ENCODE data around the gene PIBF1.

Gene PIBF1

DNA sequence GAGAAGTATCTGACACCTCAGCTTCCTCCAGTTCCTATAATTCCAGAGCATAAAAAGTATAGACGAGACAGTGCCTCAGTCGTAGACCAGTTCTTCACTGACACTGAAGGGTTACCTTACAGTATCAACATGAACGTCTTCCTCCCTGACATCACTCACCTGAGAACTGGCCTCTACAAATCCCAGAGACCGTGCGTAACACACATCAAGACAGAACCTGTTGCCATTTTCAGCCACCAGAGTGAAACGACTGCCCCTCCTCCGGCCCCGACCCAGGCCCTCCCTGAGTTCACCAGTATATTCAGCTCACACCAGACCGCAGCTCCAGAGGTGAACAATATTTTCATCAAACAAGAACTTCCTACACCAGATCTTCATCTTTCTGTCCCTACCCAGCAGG lies 279.9 kb downstream of the PIBF1 start:
- DNase-seq, result no peak

DNA sequence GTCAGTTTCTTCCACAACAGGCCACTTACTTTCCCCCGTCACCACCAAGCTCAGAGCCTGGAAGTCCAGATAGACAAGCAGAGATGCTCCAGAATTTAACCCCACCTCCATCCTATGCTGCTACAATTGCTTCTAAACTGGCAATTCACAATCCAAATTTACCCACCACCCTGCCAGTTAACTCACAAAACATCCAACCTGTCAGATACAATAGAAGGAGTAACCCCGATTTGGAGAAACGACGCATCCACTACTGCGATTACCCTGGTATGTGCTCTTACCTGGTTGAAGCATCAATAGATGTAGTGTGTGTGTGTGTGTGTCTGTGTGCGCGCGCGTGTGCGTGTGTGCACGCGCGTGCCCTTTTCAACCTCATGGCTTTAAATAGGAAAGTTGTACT lies 280.5 kb downstream of the PIBF1 start:
- DNase-seq, result no peak

DNA sequence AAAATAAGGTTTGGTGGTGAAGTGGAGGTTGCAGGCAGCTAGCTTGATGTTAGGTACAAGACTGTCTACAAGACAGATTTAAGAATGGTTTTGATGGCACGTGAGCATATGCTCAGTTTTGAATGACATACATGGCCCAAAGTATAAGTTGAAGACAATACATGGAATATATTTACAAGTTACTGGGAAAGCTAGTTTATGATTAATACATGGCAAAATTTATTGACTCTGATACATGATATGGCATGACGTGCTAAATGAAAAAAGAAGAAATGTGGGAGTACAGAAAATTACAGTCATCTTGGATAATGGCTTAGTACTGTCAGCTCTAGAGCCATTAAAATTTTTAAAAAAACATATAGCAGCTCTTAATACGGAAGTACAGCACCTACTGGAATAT lies 281.2 kb downstream of the PIBF1 start:
- no peak for DNase-seq

- DNase-seq, result no peak
Observed at GRCh38 chr13:73065036-73065435, 283.1 kb downstream of the PIBF1 start.

DNA sequence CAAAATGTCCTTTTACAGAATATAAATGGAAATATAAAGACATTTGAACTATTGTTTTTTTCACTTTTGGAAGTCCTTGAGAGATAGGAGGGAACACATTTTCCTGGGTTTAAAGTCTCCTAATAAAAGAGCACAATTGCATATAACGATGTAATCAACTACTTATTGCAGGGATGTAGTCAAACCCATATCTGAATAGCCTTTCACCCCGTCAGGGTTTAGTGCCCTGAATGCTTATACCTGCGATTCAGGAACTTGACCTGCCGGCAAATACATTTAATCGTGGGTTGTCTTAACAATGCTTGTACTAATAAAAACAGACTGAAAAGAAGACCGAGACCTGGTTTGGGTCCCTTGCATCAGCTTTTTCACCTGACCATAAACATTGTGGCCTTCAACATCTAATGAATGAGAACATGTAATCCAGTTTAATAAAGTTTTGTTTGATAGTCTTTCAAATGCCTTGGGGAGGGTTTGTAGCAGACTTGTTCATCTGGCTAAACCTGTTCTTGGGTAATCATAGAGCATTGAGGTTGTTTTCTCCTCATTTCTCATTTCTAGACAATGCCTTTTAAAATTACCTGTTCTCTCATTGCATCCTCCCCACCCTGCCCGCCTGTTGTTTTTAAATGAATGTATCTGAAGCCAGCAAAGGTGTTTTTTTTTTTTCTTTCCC lies 283.9 kb downstream of the PIBF1 start:
- no peak for DNase-seq

Measured in SHP77 treated with DMSO at 0.1 percent for 48 hours (cell line).